GM12872 (cell line): ENCODE data around the gene ARHGAP24.

Experiments used
- TF ChIP-seq, protein P1 (sequence below): IDR thresholded peaks from 3 replicates; pipeline ENCODE4 v1.5.1; 2011; ENCODE audit warnings: low read depth, mild to moderate bottlenecking, low read length, moderate library complexity; ENCODE audit not compliant: insufficient read depth

ARHGAP24 gene

DNA sequence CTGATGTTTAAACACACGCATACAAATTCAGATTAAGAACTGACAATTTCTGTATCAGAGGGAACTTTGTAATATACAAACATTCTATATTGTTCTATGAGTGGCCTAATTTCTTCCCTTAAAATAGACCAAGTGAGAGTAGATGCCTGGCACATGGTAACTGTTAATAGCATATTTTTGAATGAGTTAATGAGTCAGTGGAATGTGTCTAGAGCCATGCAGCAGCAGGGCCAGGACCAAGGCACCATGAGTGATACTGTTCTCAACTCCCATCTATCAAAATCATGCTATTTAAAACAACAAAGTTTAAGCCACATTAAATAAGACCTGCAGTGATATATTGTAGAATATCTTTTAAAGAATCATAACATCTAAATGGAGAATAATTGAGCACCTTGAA lies 98.3 kb downstream of the ARHGAP24 start:
- TF ChIP-seq, protein P1, sequence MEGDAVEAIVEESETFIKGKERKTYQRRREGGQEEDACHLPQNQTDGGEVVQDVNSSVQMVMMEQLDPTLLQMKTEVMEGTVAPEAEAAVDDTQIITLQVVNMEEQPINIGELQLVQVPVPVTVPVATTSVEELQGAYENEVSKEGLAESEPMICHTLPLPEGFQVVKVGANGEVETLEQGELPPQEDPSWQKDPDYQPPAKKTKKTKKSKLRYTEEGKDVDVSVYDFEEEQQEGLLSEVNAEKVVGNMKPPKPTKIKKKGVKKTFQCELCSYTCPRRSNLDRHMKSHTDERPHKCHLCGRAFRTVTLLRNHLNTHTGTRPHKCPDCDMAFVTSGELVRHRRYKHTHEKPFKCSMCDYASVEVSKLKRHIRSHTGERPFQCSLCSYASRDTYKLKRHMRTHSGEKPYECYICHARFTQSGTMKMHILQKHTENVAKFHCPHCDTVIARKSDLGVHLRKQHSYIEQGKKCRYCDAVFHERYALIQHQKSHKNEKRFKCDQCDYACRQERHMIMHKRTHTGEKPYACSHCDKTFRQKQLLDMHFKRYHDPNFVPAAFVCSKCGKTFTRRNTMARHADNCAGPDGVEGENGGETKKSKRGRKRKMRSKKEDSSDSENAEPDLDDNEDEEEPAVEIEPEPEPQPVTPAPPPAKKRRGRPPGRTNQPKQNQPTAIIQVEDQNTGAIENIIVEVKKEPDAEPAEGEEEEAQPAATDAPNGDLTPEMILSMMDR: no peak

DNA sequence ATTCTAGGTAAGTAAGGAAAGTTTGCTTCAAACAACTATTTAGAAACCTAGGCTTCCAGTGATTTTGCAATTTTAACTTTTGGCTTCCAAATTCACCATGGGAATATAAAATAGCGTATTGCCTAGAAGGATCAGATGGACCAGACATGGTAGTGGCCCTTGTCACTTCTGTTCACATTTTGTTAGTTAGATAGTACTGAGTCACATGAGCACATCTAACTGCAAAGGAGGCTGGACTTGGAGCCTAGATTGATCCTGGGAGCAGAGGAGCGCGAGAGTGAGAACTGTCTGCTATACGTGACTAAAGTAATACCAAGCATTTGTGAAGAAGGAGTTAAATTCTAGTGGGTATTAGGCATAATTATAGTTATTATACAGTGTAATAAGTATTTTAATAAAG lies 102.4 kb downstream of the ARHGAP24 start:
- TF ChIP-seq, protein P1: no peak

DNA sequence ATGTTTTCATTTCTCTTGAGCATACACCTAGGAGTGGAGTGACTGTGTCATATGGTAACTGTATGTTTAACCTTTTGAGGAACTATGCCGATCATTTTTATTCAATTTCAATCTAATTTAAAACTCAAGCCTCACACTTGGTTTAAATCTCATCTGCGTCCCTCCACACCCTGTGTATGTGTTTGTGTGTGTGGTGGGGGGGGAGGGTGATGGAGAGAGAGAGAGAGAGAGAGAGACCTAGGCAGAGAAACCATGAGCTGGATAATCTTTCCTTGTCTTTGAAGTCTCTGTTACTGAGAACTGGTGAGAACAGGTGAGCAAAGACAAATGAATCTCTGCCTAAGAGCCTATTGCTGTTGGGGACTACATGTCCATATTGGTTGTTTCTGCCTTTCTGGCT lies 105.0 kb downstream of the ARHGAP24 start:
- TF ChIP-seq, protein P1: no peak

DNA sequence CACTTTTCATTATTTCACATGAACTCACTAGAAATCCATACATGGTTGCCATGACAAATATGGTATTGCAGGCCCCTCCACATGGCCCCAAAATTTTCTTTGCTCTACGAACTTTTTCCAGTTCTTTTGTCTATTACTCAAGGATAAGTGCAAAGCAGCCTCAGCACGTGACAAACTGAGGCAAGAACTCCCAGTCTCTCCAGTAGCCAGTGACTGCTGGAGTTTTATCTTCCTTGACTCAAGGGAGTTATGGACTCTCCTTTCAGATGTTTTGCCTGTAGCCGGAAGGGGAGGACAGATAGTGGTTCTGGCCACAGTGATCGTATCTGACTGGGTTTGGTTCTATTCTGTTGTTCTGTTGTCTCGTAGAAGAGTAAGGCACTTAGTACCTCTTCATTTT lies 105.5 kb downstream of the ARHGAP24 start:
- TF ChIP-seq, protein P1: no peak

DNA sequence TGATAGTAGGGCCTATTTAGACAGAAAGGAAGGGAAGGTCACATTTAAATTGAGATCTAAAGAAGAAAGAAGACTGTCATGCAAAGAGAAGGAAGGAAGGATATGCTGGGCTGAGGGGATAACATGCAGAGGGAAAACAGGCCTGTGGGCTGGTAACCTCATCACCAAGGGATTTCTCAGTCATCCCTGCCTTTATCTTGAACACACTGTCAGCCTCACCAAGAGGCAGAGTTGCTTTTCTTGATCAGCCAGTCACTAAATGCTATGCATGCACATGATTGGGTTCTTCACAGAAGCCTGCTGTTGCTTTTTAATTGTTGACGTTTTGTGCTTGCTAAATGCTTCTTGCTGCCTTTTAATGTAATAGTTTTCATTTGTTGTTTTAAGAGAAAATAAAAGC lies 113.0 kb downstream of the ARHGAP24 start:
- TF ChIP-seq, protein P1: no peak

DNA sequence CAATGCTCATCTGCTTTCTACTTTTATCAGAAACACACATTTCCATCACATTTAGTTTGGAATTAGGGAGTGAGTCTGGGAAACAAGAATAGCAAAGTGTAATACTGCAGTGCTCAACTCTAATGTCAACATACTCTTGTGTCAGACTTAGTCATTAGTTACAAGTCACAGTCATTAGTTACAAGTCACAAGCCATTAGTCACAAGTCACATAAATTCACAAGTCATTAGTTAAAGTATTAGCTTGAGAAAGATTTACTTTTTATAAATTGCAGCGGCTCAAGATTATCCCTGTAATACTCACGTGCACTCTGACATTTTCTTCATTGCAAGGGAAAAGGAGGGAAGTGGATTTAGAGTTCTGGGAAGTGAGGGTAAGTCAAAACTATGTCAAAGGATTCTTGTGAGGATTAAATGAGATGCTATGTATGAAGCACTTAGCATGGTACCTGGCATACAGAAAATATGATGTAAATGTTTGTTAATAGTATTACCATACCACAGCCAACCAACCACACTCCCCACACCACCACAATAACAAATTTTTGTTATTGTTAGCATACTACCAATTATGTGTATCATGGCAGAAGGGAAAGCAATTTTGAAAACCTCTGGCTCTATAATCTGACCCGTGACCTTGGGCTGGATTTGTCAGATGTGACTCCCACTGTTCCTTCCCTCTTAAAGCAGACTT lies 116.6 kb downstream of the ARHGAP24 start:
- TF ChIP-seq, protein P1: no peak

DNA sequence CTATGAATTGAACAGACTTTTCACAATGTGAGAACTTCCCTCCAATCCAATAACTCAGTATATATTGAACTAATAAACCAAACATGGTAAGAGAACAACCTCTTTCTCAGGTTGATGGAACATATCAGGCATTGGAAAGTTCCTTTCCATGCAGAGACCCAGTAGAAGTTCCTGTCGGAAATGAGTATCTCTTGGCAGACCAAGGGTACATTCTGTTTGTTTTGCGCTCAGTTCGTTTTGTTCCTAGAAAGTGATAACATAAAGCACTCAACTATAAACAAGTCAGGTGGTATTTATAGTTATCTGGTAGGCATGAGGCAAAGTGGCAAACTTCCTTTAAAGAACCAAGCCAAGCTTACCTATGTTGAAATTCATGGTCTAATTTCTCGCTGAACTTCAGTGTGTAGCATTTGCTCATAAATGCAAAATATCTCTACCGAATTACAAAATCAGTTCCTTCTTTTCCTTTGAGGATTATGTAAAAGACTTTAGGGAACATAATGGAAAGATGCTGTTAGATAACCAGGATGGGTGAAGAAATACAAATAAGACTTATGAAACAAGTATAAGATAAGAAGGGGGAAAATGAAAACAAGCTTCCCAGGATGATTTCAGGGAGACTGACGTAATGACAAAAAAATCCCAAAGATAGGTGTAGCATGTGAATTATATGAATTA lies 120.3 kb downstream of the ARHGAP24 start:
- TF ChIP-seq, protein P1: no peak
